Measurements from ENCODE around the gene GRIA1.

Gene GRIA1

DNA sequence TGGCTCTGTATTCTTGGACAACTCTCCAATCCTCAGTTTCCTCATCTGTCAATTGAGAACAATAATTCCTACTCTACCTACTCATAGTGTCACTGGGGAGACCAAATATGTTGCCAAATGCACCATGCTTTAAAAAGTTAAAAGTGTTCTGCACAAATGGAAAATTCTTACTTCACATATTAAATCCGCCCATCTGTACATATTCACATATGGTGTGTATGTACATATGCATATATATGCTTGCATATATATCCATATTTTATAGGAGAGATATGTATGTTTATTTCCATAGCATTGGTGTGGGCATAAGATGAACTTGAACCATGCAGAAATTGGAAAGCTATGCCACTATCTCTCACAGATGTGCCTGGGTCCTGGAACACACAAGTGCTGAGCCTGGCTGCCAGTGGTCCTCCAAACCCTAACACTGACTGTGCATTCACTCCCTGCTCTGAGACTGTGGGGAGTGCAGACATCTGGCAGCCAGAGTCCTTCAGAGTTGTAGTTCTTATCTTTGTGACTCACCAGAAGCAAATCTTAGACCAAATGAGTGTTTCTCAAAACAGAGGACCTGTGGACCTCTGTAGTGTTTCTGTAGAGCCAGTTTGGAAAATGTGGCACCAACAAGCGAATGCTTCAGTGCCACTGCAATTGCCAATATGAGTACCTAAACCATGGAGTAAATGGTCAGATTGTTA lies 168.7 kb downstream of the GRIA1 start:
- no peak for DNase-seq (ENCODE audit: low read depth in 2 of 2)

DNA sequence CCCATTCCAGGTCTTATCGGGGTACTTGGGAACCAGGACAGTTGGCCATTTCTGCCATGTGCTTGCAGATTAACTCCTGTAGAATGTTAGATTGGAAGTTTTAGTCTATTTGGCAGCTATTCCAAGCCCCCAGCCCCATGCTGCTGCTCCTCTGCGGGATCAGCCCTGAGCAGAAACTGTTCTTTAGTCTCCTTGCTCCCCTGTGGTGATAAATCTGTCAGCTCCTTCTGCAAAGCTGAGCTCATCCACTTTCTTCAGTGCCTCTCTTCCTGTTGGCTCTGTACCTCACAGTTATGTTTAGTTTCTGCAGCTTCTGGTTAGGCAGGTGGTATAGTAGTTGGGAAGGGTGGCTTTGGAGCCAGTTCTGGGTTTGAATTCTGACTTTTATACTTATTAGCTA lies 170.4 kb downstream of the GRIA1 start:
- DNase-seq (ENCODE audit: low read depth in 2 of 2) = no peak

DNA sequence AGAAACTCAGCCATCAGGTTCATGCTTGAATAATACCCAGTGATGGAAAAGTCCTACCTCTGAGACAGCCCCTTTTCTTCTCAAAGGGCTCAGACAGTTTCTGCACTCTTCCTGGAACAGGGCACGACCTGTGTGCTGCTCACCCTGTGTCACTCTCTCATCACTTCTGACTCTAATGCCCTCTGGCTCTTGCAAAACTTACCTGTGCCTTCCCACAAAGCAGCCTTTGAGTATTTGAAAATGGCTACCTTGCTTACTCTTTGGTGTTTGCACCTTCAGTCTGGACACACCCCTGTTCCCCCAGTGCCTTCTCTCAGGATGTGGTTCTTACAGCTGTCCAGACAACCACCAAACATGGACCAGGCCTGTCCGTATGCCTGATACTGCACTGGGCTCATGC lies 171.4 kb downstream of the GRIA1 start:
- no peak for DNase-seq (ENCODE audit: low read depth in 2 of 2)

DNA sequence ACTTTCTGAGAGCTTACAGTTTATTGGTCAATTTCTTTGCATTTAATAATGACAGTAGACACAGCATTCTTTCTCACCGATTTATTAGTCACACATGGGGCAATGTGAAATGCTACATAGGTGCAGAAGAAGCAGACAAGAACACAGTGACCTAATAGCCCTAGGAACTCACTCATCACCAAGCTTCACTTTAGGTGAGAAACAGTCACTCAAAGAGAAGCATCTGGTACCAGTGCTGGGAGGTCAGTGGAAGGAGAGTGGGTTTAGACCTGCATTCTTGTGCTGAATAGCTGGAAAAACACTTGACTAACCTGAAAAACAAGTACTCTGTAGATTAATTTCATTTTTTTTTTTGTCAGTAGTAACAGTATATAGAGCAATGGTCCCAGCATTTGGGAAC lies 179.6 kb downstream of the GRIA1 start:
- no peak for DNase-seq (ENCODE audit: low read depth in 2 of 2)

DNA sequence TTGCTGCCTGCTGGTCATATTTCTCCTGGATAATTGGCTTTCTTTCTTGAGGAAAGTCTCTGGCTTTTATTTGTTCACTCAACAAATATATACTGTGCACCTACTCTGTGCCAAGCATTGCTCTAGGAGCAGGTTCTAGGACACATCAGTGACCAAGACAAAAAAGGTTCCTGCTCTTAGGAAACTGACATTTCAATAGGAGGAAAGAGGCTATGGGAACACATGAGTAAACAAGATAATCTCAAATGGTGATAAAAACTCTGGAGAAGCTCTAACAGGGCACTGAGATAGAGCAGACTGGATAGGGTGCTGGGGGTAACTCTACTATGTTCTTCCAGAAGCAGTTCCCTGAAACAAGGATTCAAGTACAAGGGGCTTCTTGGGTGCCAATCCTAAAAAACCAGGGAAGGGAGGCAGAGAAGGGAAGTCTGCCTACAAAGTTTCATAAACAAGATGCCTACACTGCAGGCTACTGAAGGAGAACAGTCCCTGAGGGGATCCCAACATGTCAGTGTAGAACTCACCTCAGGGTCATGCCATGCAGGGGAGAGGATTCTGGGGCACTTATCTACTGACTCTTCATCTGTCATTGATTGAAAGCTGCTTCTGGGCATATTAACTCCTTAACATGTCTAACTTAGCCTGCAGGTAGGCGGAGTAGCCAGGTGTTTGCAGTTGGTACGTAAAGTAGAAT lies 181.3 kb downstream of the GRIA1 start:
- no peak for DNase-seq (ENCODE audit: low read depth in 2 of 2)

DNA sequence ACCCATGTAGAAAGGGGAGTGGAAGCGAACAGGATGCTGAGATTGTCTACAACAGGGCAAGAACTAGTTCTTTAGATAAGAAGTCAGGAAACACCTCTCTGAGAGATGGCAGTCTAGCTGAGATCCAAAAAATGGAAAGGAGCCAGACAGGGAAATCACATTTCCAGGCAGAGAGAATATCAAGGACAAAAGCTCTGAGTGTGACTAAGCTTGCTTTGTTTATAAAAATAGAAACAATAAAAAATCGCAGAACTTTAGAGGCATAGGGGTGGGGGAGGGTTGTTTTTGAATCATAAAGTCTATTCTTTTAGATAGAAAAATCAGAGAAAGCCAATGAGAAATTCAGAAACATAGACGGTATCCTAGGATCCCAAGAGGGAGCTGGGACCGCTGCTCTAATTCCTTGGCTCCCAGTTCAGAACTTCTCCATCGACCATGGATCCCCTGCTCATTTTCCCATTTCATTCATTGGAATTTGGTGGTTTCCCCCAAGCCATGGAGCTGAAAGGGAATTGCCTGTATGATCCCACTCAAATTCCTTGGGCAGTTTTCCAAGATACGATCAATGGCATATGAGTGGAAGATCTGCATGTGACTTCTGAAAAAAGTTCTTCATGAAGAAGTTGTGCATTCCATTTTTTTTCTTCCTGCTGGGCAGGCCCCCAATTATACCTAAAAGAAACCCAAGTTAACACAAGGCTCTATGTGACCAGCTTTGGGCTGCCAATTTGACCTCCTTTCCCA lies 182.0 kb downstream of the GRIA1 start:
- no peak for DNase-seq (ENCODE audit: low read depth in 2 of 2)

DNA sequence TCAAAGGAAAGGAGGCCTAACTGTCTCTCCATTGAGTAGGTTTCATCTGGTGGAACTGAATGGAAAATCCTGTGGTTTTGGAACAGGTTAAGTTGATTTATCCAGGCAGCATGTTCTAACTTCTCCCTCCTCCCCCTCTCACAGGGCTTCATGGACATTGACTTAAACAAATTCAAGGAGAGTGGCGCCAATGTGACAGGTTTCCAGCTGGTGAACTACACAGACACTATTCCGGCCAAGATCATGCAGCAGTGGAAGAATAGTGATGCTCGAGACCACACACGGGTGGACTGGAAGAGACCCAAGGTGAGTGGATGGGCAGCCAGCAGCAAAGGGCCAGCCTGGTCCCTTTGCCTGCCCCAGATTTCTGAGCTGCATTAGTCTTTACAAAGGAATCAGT lies 183.9 kb downstream of the GRIA1 start:
- no peak for DNase-seq (ENCODE audit: low read depth in 2 of 2)

DNA sequence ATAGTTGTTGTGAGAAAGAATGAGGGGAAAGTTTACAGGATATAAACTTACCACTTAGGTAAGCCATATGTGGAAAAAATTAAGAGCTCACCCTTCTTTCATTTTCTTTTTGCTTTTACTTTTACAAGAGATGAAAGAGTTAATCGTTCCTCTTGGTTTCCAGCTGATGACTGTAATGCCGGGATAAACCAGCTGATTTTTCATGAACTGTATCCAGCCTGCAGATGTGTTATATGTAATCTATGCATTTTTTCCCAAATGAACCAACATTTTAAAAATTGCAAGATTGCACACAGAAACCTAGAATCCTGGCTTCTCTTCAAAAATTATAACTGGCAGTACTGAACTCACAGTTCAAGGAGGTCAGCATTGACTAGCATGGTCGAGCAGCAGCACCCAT lies 185.9 kb downstream of the GRIA1 start:
- no peak for DNase-seq (ENCODE audit: low read depth in 2 of 2)

DNA sequence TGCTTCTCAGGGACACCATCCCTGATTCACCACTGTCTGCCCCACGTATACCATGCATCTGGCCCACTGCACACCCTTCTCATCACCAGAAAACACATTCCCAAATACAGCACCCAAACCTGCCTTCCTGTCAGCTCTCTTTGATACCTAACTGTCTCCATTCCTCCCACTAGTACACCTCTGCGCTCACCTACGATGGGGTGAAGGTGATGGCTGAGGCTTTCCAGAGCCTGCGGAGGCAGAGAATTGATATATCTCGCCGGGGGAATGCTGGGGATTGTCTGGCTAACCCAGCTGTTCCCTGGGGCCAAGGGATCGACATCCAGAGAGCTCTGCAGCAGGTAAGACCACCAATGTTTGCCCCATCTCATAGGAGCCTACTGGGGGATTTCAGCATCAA lies 186.4 kb downstream of the GRIA1 start:
- no peak for DNase-seq (ENCODE audit: low read depth in 2 of 2)

DNA sequence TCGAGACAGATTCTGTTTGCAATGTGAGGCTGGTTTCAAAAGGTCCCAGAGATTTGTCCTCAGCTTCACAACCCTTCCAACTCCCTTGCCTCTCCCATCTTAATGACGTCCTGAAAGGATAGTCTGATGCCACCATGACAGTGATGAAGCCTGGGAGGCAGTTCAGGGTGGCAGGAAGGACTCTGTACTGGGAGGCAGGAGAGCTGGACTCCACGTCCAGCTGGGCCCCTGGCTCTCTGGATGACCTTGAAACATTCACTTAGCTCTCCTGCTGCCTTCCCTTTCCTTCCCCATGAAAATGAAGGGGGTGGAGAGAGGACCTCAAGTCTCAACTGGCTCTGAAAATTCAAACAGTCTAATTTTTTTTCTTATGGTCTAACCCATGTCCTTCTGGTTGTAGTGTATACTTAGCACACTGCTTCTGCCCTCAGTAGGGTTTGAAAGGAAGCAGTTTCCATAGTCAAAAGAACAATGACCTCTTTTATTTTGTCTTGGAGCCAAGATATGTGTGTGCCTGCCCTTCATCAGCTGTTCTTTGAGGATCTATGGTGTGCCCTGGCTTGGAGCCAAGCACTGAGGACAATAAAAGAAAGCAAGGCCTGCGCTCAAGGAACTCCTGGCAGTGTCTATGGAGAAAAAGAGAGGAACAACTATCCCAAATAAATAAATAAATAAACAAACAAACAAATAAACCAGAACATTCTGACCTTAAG lies 188.3 kb downstream of the GRIA1 start:
- DNase-seq (ENCODE audit: low read depth in 2 of 2) = no peak

DNA sequence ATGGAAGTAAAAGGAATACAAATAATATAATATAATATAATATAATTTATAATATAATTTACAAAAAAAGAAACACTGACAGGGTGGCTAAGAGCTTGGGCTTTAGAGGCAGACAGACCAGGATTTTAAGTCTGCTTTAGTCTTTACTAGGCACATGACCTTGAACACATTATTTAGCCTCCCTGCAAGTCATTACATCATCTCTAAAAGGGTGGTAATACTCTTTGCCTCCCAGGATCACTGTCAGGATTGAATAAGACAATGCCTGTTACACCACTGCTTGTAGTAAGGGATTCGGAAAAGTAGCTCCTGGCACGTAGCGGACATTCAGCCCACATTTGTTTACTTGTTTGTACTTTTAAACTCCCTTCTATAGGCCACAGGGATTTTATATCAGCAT lies 199.8 kb downstream of the GRIA1 start:
- no peak for DNase-seq (ENCODE audit: low read depth in 2 of 2)

DNA sequence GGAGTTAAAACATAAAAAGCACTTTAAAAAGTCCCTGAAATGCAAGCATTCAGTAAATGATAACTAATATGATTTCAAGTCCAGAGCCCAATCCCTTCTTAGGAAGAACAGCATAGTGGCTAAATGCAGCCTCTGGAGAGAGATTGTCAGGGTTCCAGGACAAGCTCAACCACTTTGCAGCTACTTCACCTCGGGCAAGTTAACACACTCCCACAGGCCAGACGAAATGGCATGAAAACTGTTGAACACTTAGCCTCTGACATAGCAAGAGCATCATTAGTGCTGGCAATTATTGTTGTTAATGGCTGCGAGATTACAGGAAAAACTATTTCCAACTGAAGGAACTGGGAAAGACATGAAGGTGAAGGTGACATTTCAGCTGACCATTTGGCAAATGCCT lies 205.8 kb downstream of the GRIA1 start:
- DNase-seq (ENCODE audit: low read depth in 2 of 2) = no peak

DNA sequence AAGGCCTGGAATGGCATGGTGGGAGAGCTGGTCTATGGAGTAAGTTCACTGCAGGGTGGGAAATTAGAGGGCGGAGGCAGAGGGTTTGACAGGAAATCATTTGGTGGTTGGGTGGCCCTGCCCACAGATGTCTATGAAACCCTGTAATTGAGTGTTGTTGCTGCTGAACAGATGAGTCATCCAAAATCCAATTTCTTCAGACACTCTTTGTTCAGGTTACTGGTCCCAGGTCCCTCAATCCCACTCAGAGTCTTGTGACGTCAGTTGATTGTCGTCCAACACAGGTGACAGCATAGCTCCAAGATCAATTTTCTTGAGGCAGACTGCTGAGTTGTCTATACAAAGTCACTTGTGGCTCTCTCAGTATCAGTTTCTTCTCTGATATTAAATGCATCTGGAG lies 208.6 kb downstream of the GRIA1 start:
- no peak for DNase-seq (ENCODE audit: low read depth in 2 of 2)

DNA sequence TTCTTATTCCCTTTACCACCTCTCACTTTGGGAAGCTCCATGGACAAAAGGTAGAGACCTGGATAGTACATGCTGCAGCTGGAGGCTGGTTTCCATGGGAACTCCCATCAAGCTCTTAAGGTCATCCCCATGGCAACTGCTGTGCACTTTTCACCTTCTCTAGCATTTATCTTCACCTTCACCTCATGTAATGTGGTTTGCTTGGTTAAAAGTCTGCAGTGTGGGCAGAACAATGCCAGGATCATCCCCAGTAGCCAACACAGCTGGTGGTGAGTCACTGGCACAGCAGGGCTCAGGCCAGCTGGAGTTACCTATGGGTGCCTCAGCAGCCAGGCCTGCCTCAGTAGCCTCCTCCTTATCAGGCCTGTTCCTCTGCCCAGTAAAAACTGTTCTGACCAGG lies 210.5 kb downstream of the GRIA1 start:
- DNase-seq (ENCODE audit: low read depth in 2 of 2) = no peak

DNA sequence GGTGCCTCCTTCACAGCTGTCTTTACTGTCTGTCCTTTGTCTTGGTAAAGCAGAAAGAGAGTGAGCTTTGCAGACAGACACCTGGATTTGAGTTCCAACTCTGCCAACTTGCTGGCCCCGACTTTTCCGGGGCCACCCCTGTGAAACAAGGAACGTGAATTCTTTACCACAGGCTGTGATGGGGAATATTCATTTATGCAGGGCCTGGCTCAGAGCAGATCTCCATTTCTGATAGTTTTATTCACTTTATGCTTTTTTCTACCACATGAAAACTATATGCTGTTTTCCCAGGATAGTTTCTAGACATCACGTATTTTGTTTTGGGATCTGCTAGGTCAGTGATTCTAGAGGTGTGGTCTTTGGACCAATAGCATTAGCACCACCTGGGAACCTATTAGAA lies 211.8 kb downstream of the GRIA1 start:
- no peak for DNase-seq (ENCODE audit: low read depth in 2 of 2)

DNA sequence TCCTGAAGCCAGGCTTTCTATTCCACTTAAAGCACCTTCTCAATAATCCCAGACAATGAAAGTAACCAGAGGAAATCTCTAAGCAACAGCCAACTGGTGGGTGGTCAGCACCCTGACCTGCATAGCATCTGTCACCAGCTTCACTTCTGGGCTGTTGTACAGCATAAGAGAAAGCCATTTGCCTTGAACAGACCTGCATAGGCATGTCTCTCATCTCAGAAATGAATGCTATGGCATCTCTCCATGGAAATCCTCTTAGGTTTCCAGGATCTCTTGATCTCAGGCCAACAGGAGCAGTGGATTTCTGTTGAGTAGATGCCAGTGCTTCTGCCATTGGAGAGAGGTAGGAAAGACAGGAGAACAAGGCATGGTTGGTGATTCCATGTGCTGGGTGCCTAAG lies 213.6 kb downstream of the GRIA1 start:
- DNase-seq (ENCODE audit: low read depth in 2 of 2) = no peak

DNA sequence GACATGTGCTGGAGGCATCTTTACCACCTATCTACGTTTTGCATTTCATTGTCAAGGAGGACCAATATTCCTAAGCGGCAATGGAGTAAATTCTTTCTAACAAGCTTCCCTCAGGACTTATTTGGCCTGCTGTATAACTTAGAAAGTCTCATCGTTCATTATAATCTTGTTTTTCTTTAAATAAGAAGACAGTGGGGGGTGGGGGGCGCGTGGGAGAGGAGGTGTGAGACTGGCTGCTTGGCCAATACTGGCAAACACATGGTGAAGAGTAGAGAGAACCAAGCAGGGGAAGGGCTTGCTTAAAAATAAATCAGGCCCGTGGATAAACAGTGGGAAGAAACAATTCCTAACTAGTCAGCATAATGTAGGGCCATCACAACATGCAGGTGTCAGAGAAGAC lies 217.2 kb downstream of the GRIA1 start:
- DNase-seq (ENCODE audit: low read depth in 2 of 2) = no peak

DNA sequence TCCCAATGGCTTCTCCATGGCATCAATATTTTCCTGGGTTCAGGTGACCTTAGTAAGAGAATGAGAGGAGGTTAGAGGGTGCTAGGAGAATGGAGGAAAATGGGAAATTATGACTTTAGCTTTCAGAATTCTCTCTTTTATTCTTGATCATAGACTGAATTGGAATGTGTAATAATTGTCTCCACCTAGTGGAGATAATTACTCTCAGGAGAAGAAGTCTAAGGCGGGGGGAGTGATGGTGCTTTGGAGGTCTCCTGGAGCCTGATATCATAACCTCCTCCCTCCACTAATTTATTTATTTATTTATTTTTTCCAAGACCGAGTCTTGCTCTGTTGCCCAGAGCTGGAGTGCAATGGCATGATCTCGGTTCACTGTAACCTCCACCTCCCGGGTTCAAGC lies 221.3 kb downstream of the GRIA1 start:
- DNase-seq (ENCODE audit: low read depth in 2 of 2) = no peak

DNA sequence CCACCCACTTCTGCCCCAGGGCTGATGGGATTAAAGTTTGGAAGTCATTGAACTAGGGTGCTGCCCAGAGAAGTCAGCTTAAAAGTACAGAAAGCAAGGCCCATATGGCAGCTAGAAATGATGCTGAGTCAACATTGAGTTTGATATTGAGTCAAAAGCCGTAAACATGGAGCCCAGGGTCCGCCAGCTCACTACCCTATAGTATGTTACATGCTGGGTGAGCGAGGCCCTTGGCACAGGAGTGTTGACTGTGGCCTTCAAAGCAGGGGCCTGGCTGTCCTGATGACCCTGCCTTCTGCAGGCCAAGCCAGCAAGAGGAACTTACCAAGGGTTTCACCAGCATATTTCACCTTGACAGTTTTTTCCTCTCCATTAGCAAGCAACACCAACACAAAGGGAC lies 222.5 kb downstream of the GRIA1 start:
- no peak for DNase-seq (ENCODE audit: low read depth in 2 of 2)

DNA sequence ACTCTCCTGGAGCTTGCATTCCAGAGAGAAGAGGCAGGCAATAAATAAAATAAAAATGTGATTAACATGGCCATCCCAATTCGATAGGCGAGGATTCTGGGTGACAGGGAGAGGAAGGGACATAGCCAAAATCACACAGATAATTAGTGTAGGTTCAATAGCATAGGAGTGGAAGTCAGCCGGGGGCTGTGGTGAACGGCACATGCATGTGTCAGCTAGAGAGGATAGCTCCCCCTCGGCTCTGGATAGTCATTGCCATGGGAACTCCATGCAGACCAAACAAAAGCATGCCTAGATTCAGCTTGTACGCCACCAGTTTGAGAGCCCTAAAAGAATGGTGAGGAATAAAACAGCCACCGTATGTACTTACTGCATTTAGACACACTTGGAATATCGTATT lies 223.5 kb downstream of the GRIA1 start:
- no peak for DNase-seq (ENCODE audit: low read depth in 2 of 2)

DNA sequence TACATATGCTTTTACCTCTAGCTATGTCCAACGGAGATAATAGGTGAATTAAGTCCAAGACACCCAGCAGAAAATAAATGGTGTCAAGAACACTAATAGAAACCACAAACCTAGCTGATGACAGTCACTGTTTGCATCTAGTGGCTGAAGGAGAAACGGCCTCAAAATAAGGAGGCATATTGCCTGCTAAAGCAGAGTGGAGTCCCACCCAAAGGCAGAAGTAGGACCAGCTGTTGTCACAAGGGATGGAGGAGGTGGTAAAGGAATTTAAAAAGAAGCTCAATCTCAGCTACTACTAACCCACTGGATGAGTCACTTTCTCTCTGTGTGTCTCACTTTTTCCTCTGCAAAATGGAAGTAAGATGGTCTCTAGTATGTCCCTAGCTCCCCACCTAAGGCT lies 224.3 kb downstream of the GRIA1 start:
- no peak for DNase-seq (ENCODE audit: low read depth in 2 of 2)

DNA sequence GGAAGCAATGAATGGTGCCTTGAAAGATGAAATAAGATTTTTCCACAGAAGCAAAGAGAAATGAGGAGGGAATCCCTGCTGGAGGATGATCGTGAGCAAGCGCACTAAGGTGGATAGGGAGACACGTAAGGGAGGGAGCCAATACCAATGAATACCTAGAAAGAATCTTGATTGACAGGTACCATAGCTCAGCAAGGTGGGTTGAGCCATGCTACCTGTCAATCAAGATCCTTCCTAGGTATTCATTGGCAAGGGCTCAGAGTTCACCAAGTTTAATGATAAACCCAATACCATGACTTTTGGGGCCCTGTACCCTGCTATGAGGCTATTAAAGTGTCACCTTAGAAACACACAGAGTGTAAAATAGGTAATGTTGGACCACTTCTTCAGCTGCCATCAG lies 226.8 kb downstream of the GRIA1 start:
- DNase-seq (ENCODE audit: low read depth in 2 of 2) = no peak

DNA sequence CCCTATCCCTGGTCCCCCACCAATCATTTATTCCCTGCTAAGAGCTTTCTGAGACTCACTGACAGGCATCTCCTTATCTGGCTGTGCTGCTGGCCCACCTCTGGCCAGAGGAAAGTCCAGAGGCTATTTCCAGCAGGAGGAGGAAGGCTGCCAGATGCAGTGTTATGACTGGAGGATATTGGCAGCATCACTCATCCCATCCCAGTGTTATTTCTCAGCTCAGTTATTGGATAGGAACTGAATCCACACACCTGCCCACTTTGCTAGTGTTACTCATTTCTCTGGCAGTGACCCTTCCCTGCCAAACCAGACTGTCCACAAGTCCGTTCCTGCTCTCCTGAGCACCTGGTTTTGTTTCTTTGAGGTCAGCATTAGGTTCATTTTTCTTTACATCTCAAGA lies 228.2 kb downstream of the GRIA1 start:
- DNase-seq (ENCODE audit: low read depth in 2 of 2) = no peak

All from activated CD8-positive, alpha-beta memory T cell treated with anti-CD3 and anti-CD28 coated beads for 4 hours (primary cell).